Measurements from ENCODE around the gene FXYD4.

GRCh38 chr10:43362191-43362839, 9.1 kb upstream of the FXYD4 start:
- TF ChIP-seq CTCF (IDR thresholded peaks at IDR 0.05): peak; percentile 37 to 66 (median 53)
- peak in 1 of 2 donors; percentile 25 for TF ChIP-seq POLR2A (IDR thresholded peaks at IDR 0.05)
